H9 (cell line): Measurements from ENCODE around the gene DCAF7. TPM values are rescaled to one million over a fixed set of nuclear protein-coding genes. Genes with fewer than 3 reads are reported as not detected.

Experiments used
- DNase-seq: peaks from one replicate; pipeline ENCODE4 v3.0.0-alpha.2; 2017
- H2AFZ ChIP-seq: one replicate; pipeline ENCODE4 v1.6.1; 2013; ENCODE audit warnings: mild to moderate bottlenecking, low read length, control low read depth, moderate library complexity
- H2AK5ac ChIP-seq: 2 replicates; pipeline ENCODE4 v1.6.1; 2013; ENCODE audit warnings: low read length, control low read depth, mixed read lengths; ENCODE audit not compliant: insufficient read length
- H2BK120ac ChIP-seq: one replicate; pipeline ENCODE4 v1.6.1; 2013; ENCODE audit warnings: low read depth, mild to moderate bottlenecking, low read length, control low read depth, inconsistent platforms; ENCODE audit not compliant: poor library complexity, severe bottlenecking
- H2BK12ac ChIP-seq: 2 replicates; pipeline ENCODE4 v1.6.1; 2013; ENCODE audit warnings: low read length, control low read depth, mixed read lengths, low read depth; ENCODE audit not compliant: insufficient read length
- H2BK15ac ChIP-seq: 2 replicates; pipeline ENCODE4 v1.6.1; 2013; ENCODE audit warnings: low read depth, low read length, control low read depth
- H2BK20ac ChIP-seq: one replicate; pipeline ENCODE4 v1.6.1; 2013; ENCODE audit warnings: low read depth, mild to moderate bottlenecking, low read length, control low read depth, inconsistent platforms; ENCODE audit not compliant: poor library complexity, severe bottlenecking
- H2BK5ac ChIP-seq: 2 replicates; pipeline ENCODE4 v1.6.1; 2013; ENCODE audit warnings: low read length, control low read depth, mixed read lengths; ENCODE audit not compliant: insufficient read length
- H3K14ac ChIP-seq: 2 replicates; pipeline ENCODE4 v1.6.1; 2013; ENCODE audit warnings: low read length, control low read depth; ENCODE audit not compliant: insufficient read depth
- H3K18ac ChIP-seq: 2 replicates; pipeline ENCODE4 v1.6.1; 2013; ENCODE audit warnings: low read depth, mild to moderate bottlenecking, mixed read lengths, low read length, control low read depth; ENCODE audit not compliant: insufficient read length
- H3K23ac ChIP-seq: 2 replicates; pipeline ENCODE4 v1.6.1; 2013; ENCODE audit warnings: low read length, control low read depth, mixed read lengths, low read depth; ENCODE audit not compliant: insufficient read length
- H3K23me2 ChIP-seq: 2 replicates; pipeline ENCODE4 v1.6.1; 2013; ENCODE audit warnings: low read depth, mild to moderate bottlenecking, mixed read lengths, low read length, control low read depth; ENCODE audit not compliant: insufficient read length, poor library complexity, severe bottlenecking
- H3K27ac ChIP-seq: 2 replicates; pipeline ENCODE4 v1.5.1; 2013; ENCODE audit warnings: low read length, control low read depth, mixed read lengths, low read depth; ENCODE audit not compliant: insufficient read length
- H3K27me3 ChIP-seq: 2 replicates; pipeline ENCODE4 v1.6.1; 2013; ENCODE audit warnings: low read length, control low read depth, inconsistent platforms; ENCODE audit not compliant: insufficient read depth
- H3K4ac ChIP-seq: 2 replicates; pipeline ENCODE4 v1.6.1; 2013; ENCODE audit warnings: low read depth, mild to moderate bottlenecking, control low read depth, inconsistent platforms, low read length, moderate library complexity
- H3K4me1 ChIP-seq: 2 replicates; pipeline ENCODE4 v1.6.1; 2013; ENCODE audit warnings: low read length, control low read depth, inconsistent platforms; ENCODE audit not compliant: insufficient read depth
- H3K4me2 ChIP-seq: 2 replicates; pipeline ENCODE4 v1.6.1; 2013; ENCODE audit warnings: low read length, control low read depth, mixed read lengths; ENCODE audit not compliant: insufficient read length, insufficient read depth
- H3K56ac ChIP-seq: 2 replicates; pipeline ENCODE4 v1.6.1; 2013; ENCODE audit warnings: low read depth, mild to moderate bottlenecking, mixed read lengths, low read length, control low read depth; ENCODE audit not compliant: insufficient read length
- H3K79me1 ChIP-seq: 2 replicates; pipeline ENCODE4 v1.6.1; 2013; ENCODE audit warnings: low read depth, mild to moderate bottlenecking, moderate library complexity, low read length, control low read depth, inconsistent platforms; ENCODE audit not compliant: insufficient read depth, poor library complexity, severe bottlenecking
- H3K79me2 ChIP-seq: 2 replicates; pipeline ENCODE4 v1.6.1; 2013; ENCODE audit warnings: low read length, control low read depth, inconsistent platforms; ENCODE audit not compliant: insufficient read depth
- H3K9ac ChIP-seq: 2 replicates; pipeline ENCODE4 v1.6.1; 2013; ENCODE audit warnings: low read length, control low read depth, mixed read lengths; ENCODE audit not compliant: insufficient read length; ENCODE audit errors: extremely low read depth
- H3K9me3 ChIP-seq: one replicate; pipeline ENCODE4 v1.6.1; 2013; ENCODE audit warnings: low read depth, low read length, inconsistent platforms; ENCODE audit not compliant: control insufficient read depth
- H3T11ph ChIP-seq: one replicate; pipeline ENCODE4 v1.6.1; 2013; ENCODE audit warnings: mild to moderate bottlenecking, low read length, control low read depth, inconsistent platforms
- H4K20me1 ChIP-seq: one replicate; pipeline ENCODE4 v1.6.1; 2013; ENCODE audit not compliant: control insufficient read depth, insufficient read length, insufficient read depth
- H4K5ac ChIP-seq: 2 replicates; pipeline ENCODE4 v1.6.1; 2013; ENCODE audit warnings: low read depth, mild to moderate bottlenecking, mixed read lengths, low read length, control low read depth; ENCODE audit not compliant: insufficient read length
- H4K8ac ChIP-seq: replicated peaks from 2 replicates; pipeline ENCODE4 v1.6.1; 2013; ENCODE audit warnings: low read length, control low read depth, mixed read lengths, low read depth; ENCODE audit not compliant: insufficient read length
- H4K91ac ChIP-seq: 2 replicates; pipeline ENCODE4 v1.6.1; 2013; ENCODE audit warnings: low read depth, mild to moderate bottlenecking, moderate library complexity, mixed read lengths, low read length, control low read depth; ENCODE audit not compliant: insufficient read length
- H3K27ac Mint-ChIP-seq, 3 experiments: 2 replicates in 2 of 3; 3 replicates in 1 of 3; pipeline ENCODE4 v1.8.0; 2020 to 2021; ENCODE audit warnings: mixed read lengths in 3 of 3, mild to moderate bottlenecking in 1 of 3, moderate library complexity in 1 of 3
- H3K27me3 Mint-ChIP-seq: 2 replicates; pipeline ENCODE4 v1.8.0; 2021; ENCODE audit warnings: low read depth, mild to moderate bottlenecking, moderate library complexity, mixed read lengths
- H3K36me3 Mint-ChIP-seq, 3 experiments: 2 replicates in 2 of 3; 3 replicates in 1 of 3; pipeline ENCODE4 v1.8.0; 2020 to 2021; ENCODE audit warnings: low read depth in 3 of 3, mixed read lengths in 3 of 3; ENCODE audit not compliant: insufficient read depth in 1 of 3
- H3K4me1 Mint-ChIP-seq, 2 experiments: 2 replicates each; pipeline ENCODE4 v1.8.0; 2020; ENCODE audit warnings: mixed read lengths in 2 of 2
- H3K4me3 Mint-ChIP-seq, 2 experiments: 2 replicates in 1 of 2; 3 replicates in 1 of 2; pipeline ENCODE4 v1.8.0; 2020 to 2021; ENCODE audit warnings: mild to moderate bottlenecking in 2 of 2, mixed read lengths in 2 of 2, moderate library complexity in 1 of 2
- H3K9me3 Mint-ChIP-seq, 2 experiments: 2 replicates in 1 of 2; 3 replicates in 1 of 2; pipeline ENCODE4 v1.8.0; 2020; ENCODE audit warnings: mild to moderate bottlenecking in 2 of 2, mixed read lengths in 2 of 2, moderate library complexity in 1 of 2
- CTCF ChIP-seq: fragments of 200-600 bp; sonication (generic); conservative IDR thresholded peaks from 3 replicates; pipeline ENCODE4 v1.8.0; 2021; ENCODE audit warnings: antibody characterized with exemption, mild to moderate bottlenecking
- WGBS: extraction: QIAGEN DNeasy Blood & Tissue Kit; methylation state at CpG from one replicate; pipeline ENCODE4 v1.1.7; 2013; ENCODE audit warnings: missing lambda C conversion rate, low lambda C conversion rate, mixed read lengths; ENCODE audit not compliant: insufficient read length; ENCODE audit errors: extremely low coverage; 5-methylcytosine and 5-hydroxymethylcytosine counted together
- total RNA-seq: library from RNA; stranded (reverse); gene quantifications from 2 replicates; pipeline ENCODE4 v1.2.1, GENCODE V29; 2021

The DCAF7 gene
- total RNA-seq, 1 experiment from 2014 or later, result 86.2 TPM

- WGBS, result no CpG with 5 or more reads among the region's 8 CpGs
Measured at GRCh38 chr17:63503341-63503705, 47.0 kb upstream of the DCAF7 start.

More at GRCh38 chr17:63503341-63503705, 47.0 kb upstream of the DCAF7 start:
- H4K5ac ChIP-seq, result no peak overlapping the region
- Mint-ChIP-seq H3K36me3 (no peaks in the 10 kb centered on the region; a peak in 1 of 7 replicates), H3K4me1 (peaks cover 3 to 6% of the 10 kb centered on the region in 2 experiments), H3K9me3 (peaks cover 2 to 4% of the 10 kb centered on the region in 2 experiments), H3K4me3 (no peak overlapping the region), H3K27ac (no peak overlapping the region), H3K27me3 (peaks cover 32% of the 10 kb centered on the region)
- no peaks in the 10 kb centered on the region for H3K9me3 ChIP-seq
- no peak overlapping the region for H4K91ac ChIP-seq
- no peaks in the 10 kb centered on the region for H3K79me1 ChIP-seq
- H2AK5ac ChIP-seq, result no peak overlapping the region
- no peak overlapping the region for H3K14ac ChIP-seq
- no peak overlapping the region for H3K4ac ChIP-seq
- peaks cover 2% of the 10 kb centered on the region for H4K20me1 ChIP-seq
- H3K9ac ChIP-seq, result no peak overlapping the region
- no peak overlapping the region for H3T11ph ChIP-seq
- H2BK12ac ChIP-seq, result no peak overlapping the region
- H3K4me1 ChIP-seq, result no peaks in the 10 kb centered on the region
- TF ChIP-seq CTCF, result no peak
- H3K23me2 ChIP-seq, result peaks cover 3% of the 10 kb centered on the region
- no peak overlapping the region for H2BK15ac ChIP-seq
- no peak overlapping the region for H3K18ac ChIP-seq
- no peak overlapping the region for H2BK20ac ChIP-seq
- no peak overlapping the region for H3K4me2 ChIP-seq
- no peak overlapping the region for H2AFZ ChIP-seq
- no peaks in the 10 kb centered on the region for H3K79me2 ChIP-seq
- H3K23ac ChIP-seq, result no peak overlapping the region
- H3K27ac ChIP-seq, result no peak overlapping the region
- no peak overlapping the region for H3K56ac ChIP-seq
- no peak for DNase-seq
- no peak overlapping the region for H2BK5ac ChIP-seq
- no peak overlapping the region for H2BK120ac ChIP-seq
- H3K27me3 ChIP-seq, result no peaks in the 10 kb centered on the region; the same call in 1 of the 2 replicates
- H4K8ac ChIP-seq, result no peak overlapping the region
